K562 (cell line): ENCODE results near the gene C9orf50. TPM values are rescaled to one million over a fixed set of nuclear protein-coding genes. Genes with fewer than 3 reads are reported as not detected.

Experiments used
- BACH1 ChIP-seq: fragments of 200-800 bp; sonication (Bioruptor generic); IDR thresholded peaks from 2 replicates; pipeline ENCODE4 v1.6.1; 2016; ENCODE audit warnings: missing genetic modification characterization, missing compliant biosample characterization
- CHD1 ChIP-seq: fragments of 200-600 bp; sonication (generic); IDR thresholded peaks from one replicate; pipeline ENCODE4 v1.6.1; 2012; ENCODE audit warnings: mild to moderate bottlenecking, moderate library complexity, low read length, inconsistent platforms
- CREM ChIP-seq: IDR thresholded peaks from 2 replicates; pipeline ENCODE4 v1.6.1; 2014; ENCODE audit warnings: antibody characterized with exemption, low read depth
- ETV5 ChIP-seq: sonication (generic); formaldehyde crosslinking; IDR thresholded peaks from 2 replicates; pipeline ENCODE4 v1.4.0; 2020; ENCODE audit warnings: low read depth, mild to moderate bottlenecking, missing genetic modification reagents
- FOSL1 ChIP-seq: fragments of 200-800 bp; sonication (Bioruptor generic); conservative IDR thresholded peaks from 2 replicates; pipeline ENCODE4 v1.6.1; 2016; ENCODE audit warnings: missing genetic modification characterization, missing compliant biosample characterization
- FOXA3 ChIP-seq, 2 experiments: fragments of 450-650 bp in 1 of 2; sonication (generic) in 1 of 2; formaldehyde crosslinking; IDR thresholded peaks in 1 of 2; conservative IDR thresholded peaks in 1 of 2; 2 replicates each; pipeline versions ENCODE4 v1.4.0 to v1.8.0; 2020 to 2022; ENCODE audit warnings: mild to moderate bottlenecking in 2 of 2, missing genetic modification reagents in 1 of 2
- PHB2 ChIP-seq: fragments of 450-650 bp; IDR thresholded peaks from 2 replicates; pipeline ENCODE4 v1.6.1; 2017; ENCODE audit warnings: low read depth
- PRMT5 ChIP-seq: sonication (generic); formaldehyde crosslinking; IDR thresholded peaks from 2 replicates; pipeline ENCODE4 v1.5.0; 2020; ENCODE audit warnings: missing genetic modification reagents
- SAFB ChIP-seq: fragments of 200-400 bp; formaldehyde crosslinking; IDR thresholded peaks from 2 replicates; pipeline ENCODE4 v1.6.1; 2017; ENCODE audit warnings: low read depth, low read length, borderline replicate concordance
- SAP30 ChIP-seq: fragments of 200-600 bp; sonication (generic); IDR thresholded peaks from 2 replicates; pipeline ENCODE4 v1.6.1; 2012; ENCODE audit warnings: borderline replicate concordance, low read depth, mild to moderate bottlenecking, moderate library complexity, low read length, control low read depth, inconsistent platforms; ENCODE audit not compliant: insufficient read depth, poor library complexity, severe bottlenecking
- SIN3A ChIP-seq, 2 experiments: fragments of 150-350 bp in 1 of 2; IDR thresholded peaks; 2 replicates each; pipeline ENCODE4 v1.6.1; 2011 to 2016; ENCODE audit warnings: borderline replicate concordance in 2 of 2, low read depth in 2 of 2, low read length in 2 of 2, mild to moderate bottlenecking in 2 of 2, moderate library complexity in 2 of 2; ENCODE audit not compliant: control insufficient read depth in 1 of 2
- YY1 ChIP-seq, 3 experiments: IDR thresholded peaks; 2 replicates each; pipeline ENCODE4 v1.6.1; 2011; ENCODE audit warnings: low read length in 2 of 3, mild to moderate bottlenecking in 2 of 3, moderate library complexity in 2 of 3, borderline replicate concordance in 1 of 3, control low read depth in 1 of 3, low read depth in 1 of 3; ENCODE audit not compliant: insufficient read depth in 3 of 3, insufficient replicate concordance in 2 of 3, control insufficient read depth in 1 of 3, insufficient read length in 1 of 3; ENCODE audit errors: extremely low read depth in 1 of 3
- polyA plus RNA-seq, 8 experiments: library from polyadenylated mRNA; depleted of rRNA in 4 of 8; stranded (reverse) in 5 of 8; unstranded in 3 of 8; fragments of >200 nt; fragmentation: Nextera tagmentation in 2 of 8; fragmentation: Illumina TruSeq in 1 of 8; extraction: Ambion mirVana in 2 of 8; extraction: Trizol in 1 of 8; gene quantifications; 2 replicates each; pipeline versions ENCODE4 v1.2.1 to v1.2.3, GENCODE V29; 2011 to 2014; ENCODE audit warnings: inconsistent platforms in 1 of 8, missing spikeins in 1 of 8
- total RNA-seq, 7 experiments: library from RNA; depleted of rRNA in 6 of 7; stranded (reverse); fragments of >200 nt in 6 of 7; fragmentation: Illumina TruSeq in 2 of 7; extraction: Trizol in 2 of 7; gene quantifications; 2 replicates each; pipeline versions ENCODE4 v1.2.1 to v1.2.3, GENCODE V29; 2011 to 2021; ENCODE audit warnings: low replicate concordance in 1 of 7
- TF ChIP-seq, protein P1 (sequence below): sonication (generic); formaldehyde crosslinking; IDR thresholded peaks from 2 replicates; pipeline ENCODE4 v1.8.0; 2022; ENCODE audit warnings: missing genetic modification reagents, mild to moderate bottlenecking, borderline replicate concordance
- TF ChIP-seq, protein P2 (sequence below): sonication (generic); formaldehyde crosslinking; IDR thresholded peaks from 2 replicates; pipeline ENCODE4 v1.8.1; 2023; ENCODE audit warnings: mild to moderate bottlenecking, missing genetic modification reagents
- TF ChIP-seq, protein P3 (sequence below): sonication (generic); formaldehyde crosslinking; IDR thresholded peaks from 2 replicates; pipeline ENCODE4 v1.8.1; 2023; ENCODE audit warnings: mild to moderate bottlenecking, missing genetic modification reagents

C9orf50 gene
- total and polyA plus RNA-seq, 9 of the 15 experiments (the other 6 are each of a cell fraction or from before 2014, with no cell fraction given) = not detected

DNA sequence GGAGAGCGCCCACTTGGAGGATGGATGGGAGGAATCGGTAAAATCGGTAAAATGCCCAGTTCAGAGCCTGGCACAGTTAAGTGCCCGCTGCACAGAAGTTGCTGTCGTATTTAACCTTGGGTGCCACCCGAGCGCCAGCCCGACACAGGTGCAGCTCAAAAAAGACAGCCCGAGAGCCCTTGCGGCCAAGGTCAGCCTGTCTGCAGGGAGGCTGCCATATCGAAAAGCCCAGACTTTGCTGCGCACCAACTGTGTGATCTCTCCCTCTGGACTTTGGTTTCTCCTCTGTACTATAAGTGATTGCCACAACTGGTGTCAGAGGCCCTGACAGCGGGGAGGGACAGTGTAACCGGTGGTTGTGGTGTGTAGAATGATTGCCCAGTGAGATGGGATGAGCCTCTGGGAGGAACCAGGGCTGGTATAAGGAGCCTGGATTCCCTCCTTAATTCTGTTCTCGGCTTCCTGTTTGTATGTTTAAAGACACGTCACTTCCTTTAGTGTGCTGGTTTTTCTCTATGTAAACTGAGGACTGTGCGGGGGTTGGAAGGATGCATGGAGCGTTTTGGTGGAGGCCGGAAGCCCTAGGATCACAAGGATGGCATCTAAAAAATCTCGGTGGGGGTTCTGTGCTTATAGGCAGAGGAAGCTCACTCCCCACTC is 5.9 kb upstream of the C9orf50 start (continued):
- TF ChIP-seq, protein P1, sequence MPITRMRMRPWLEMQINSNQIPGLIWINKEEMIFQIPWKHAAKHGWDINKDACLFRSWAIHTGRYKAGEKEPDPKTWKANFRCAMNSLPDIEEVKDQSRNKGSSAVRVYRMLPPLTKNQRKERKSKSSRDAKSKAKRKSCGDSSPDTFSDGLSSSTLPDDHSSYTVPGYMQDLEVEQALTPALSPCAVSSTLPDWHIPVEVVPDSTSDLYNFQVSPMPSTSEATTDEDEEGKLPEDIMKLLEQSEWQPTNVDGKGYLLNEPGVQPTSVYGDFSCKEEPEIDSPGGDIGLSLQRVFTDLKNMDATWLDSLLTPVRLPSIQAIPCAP (CRISPR knock-in tag) = 0 out of 2 replicates have a peak, but pooled peaks have one; percentile 15
- TF ChIP-seq YY1 (IDR thresholded peaks at IDR 0.05; ENCODE audit: borderline replicate concordance in 1 of 3, control insufficient read depth in 1 of 3, extremely low read depth in 1 of 3, insufficient read depth in 3 of 3, insufficient read length in 1 of 3, insufficient replicate concordance in 2 of 3, low read depth in 1 of 3, low read length in 2 of 3) (peak in 2 of 3 experiments; percentile 31 to 54), ETV5 (no peak), SAFB (no peak), SAP30 (peak; percentile 45), PRMT5 (CRISPR knock-in tag) (no peak), CHD1 (peak; percentile 71), SIN3A (IDR thresholded peaks at IDR 0.05; ENCODE audit: borderline replicate concordance in 2 of 2, control insufficient read depth in 1 of 2, low read depth in 2 of 2, low read length in 2 of 2) (peak; percentile 10 to 62; a peak in 2 of 4 replicates), BACH1 (tag) (no peak), FOXA3 (CRISPR knock-in tag; conservative IDR thresholded peaks at IDR 0.05 in 1 of 2, IDR thresholded peaks at IDR 0.05 in 1 of 2) (no peak), CREM (0 out of 2 replicates have a peak, but pooled peaks have one; percentile 10), FOSL1 (tag) (0 out of 2 replicates have a peak, but pooled peaks have one; percentile 0), PHB2 (no peak)
- TF ChIP-seq, protein P2, sequence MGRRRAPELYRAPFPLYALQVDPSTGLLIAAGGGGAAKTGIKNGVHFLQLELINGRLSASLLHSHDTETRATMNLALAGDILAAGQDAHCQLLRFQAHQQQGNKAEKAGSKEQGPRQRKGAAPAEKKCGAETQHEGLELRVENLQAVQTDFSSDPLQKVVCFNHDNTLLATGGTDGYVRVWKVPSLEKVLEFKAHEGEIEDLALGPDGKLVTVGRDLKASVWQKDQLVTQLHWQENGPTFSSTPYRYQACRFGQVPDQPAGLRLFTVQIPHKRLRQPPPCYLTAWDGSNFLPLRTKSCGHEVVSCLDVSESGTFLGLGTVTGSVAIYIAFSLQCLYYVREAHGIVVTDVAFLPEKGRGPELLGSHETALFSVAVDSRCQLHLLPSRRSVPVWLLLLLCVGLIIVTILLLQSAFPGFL (CRISPR knock-in tag) = no peak
- TF ChIP-seq, protein P3, sequence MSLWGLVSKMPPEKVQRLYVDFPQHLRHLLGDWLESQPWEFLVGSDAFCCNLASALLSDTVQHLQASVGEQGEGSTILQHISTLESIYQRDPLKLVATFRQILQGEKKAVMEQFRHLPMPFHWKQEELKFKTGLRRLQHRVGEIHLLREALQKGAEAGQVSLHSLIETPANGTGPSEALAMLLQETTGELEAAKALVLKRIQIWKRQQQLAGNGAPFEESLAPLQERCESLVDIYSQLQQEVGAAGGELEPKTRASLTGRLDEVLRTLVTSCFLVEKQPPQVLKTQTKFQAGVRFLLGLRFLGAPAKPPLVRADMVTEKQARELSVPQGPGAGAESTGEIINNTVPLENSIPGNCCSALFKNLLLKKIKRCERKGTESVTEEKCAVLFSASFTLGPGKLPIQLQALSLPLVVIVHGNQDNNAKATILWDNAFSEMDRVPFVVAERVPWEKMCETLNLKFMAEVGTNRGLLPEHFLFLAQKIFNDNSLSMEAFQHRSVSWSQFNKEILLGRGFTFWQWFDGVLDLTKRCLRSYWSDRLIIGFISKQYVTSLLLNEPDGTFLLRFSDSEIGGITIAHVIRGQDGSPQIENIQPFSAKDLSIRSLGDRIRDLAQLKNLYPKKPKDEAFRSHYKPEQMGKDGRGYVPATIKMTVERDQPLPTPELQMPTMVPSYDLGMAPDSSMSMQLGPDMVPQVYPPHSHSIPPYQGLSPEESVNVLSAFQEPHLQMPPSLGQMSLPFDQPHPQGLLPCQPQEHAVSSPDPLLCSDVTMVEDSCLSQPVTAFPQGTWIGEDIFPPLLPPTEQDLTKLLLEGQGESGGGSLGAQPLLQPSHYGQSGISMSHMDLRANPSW (CRISPR knock-in tag) = no peak
